Endothelial cell of umbilical vein (primary cell): ENCODE data around the gene DPM2. TPM values are rescaled to one million over a fixed set of nuclear protein-coding genes. Genes with fewer than 3 reads are reported as not detected.

Source experiments
- BruUV-seq: library from RNA; stranded (reverse); fragments of 400-500 nt; replicated peaks from 2 replicates; lab custom pipeline; 2021; lab: Mats Ljungman, UMichigan
- CTCF ChIA-PET: fragments of 300-600, 350-600 bp; sonication (Branson Sonifier 250); formaldehyde crosslinking; loops from one replicate; lab custom pipeline; 2021; ENCODE audit warnings: antibody characterized with exemption, inconsistent platforms; lab: Charles Lee
- POLR2A ChIA-PET: fragments of 300-600, 350-600 bp; sonication (Branson Sonifier 250); formaldehyde crosslinking; loops from one replicate; lab custom pipeline; 2021; ENCODE audit warnings: antibody characterized with exemption, inconsistent platforms; lab: Charles Lee
- DNase-seq: peaks from one replicate; pipeline ENCODE4 v3.0.0-alpha.2; 2011; ENCODE audit warnings: low read depth, low spot score
- FAIRE-seq: peaks from 2 replicates; lab custom pipeline; 2011; peaks lifted over from hg19 to GRCh38; lab: Jason Lieb, UNC
- H2AFZ ChIP-seq: 2 replicates; pipeline ENCODE4 v1.6.0; 2012; ENCODE audit warnings: low read depth, low read length, control low read depth, inconsistent platforms
- H3K27ac ChIP-seq: 2 replicates; pipeline ENCODE4 v1.5.1; 2011; ENCODE audit warnings: low read depth, mild to moderate bottlenecking, control low read depth, low read length, moderate library complexity; ENCODE audit not compliant: insufficient read depth
- H3K27me3 ChIP-seq, 2 experiments: 2 replicates each; pipeline versions ENCODE4 v1.6.0 to v1.6.1; 2011; ENCODE audit warnings: low read length in 2 of 2, mixed read lengths in 1 of 2; ENCODE audit not compliant: control insufficient read depth in 2 of 2, insufficient read depth in 2 of 2
- H3K36me3 ChIP-seq, 2 experiments: 2 replicates in 1 of 2; 3 replicates in 1 of 2; pipeline ENCODE4 v1.5.1; 2011; ENCODE audit warnings: low read length in 2 of 2, mild to moderate bottlenecking in 1 of 2, moderate library complexity in 1 of 2; ENCODE audit not compliant: control insufficient read depth in 2 of 2, insufficient read depth in 2 of 2; ENCODE audit errors: extremely low read depth in 1 of 2
- H3K4me1 ChIP-seq: 3 replicates; pipeline ENCODE4 v1.5.1; 2011; ENCODE audit warnings: mild to moderate bottlenecking, low read length; ENCODE audit not compliant: control insufficient read depth, insufficient read depth; ENCODE audit errors: extremely low read depth
- H3K4me2 ChIP-seq: 2 replicates; pipeline ENCODE4 v1.6.1; 2011; ENCODE audit warnings: low read length, control low read depth, mixed read lengths; ENCODE audit not compliant: insufficient read depth
- H3K4me3 ChIP-seq, 3 experiments: fragments of 200-600 bp in 1 of 3; sonication (generic), shearing (Covaris generic) in 1 of 3; replicated peaks in 1 of 3; 2 replicates each; pipeline ENCODE4 v1.5.1; 2011 to 2016; ENCODE audit warnings: control low read depth in 3 of 3, low read length in 3 of 3, mild to moderate bottlenecking in 2 of 3, inconsistent platforms in 1 of 3, low read depth in 1 of 3, moderate library complexity in 1 of 3; ENCODE audit not compliant: insufficient read depth in 1 of 3
- H3K79me2 ChIP-seq: 2 replicates; pipeline ENCODE4 v1.6.0; 2012; ENCODE audit warnings: low read length, inconsistent platforms; ENCODE audit not compliant: control insufficient read depth, insufficient read depth
- H3K9ac ChIP-seq: replicated peaks from 2 replicates; pipeline ENCODE3; 2011; ENCODE audit warnings: low read length, control low read depth; ENCODE audit not compliant: insufficient read depth; ENCODE audit errors: extremely low read depth
- H3K9me1 ChIP-seq: replicated peaks from 3 replicates; pipeline ENCODE4 v1.6.0; 2011; ENCODE audit warnings: mild to moderate bottlenecking, low read length; ENCODE audit not compliant: control insufficient read depth, insufficient read depth; ENCODE audit errors: extremely low read depth
- H3K9me3 ChIP-seq: replicated peaks from 2 replicates; pipeline ENCODE4 v1.5.1; 2012; ENCODE audit warnings: low read length, inconsistent platforms; ENCODE audit not compliant: control insufficient read depth, insufficient read depth
- H4K20me1 ChIP-seq: replicated peaks from 2 replicates; pipeline ENCODE3; 2011; ENCODE audit warnings: mild to moderate bottlenecking, low read length; ENCODE audit not compliant: control insufficient read depth, insufficient read depth; ENCODE audit errors: extremely low read depth
- EZH2 ChIP-seq: IDR thresholded peaks from 2 replicates; pipeline ENCODE4 v1.6.1; 2012; ENCODE audit warnings: borderline replicate concordance, low read depth, mild to moderate bottlenecking, moderate library complexity, low read length, inconsistent platforms; ENCODE audit not compliant: severe bottlenecking
- FOS ChIP-seq: IDR thresholded peaks from 2 replicates; pipeline ENCODE4 v1.6.1; 2011; ENCODE audit warnings: mild to moderate bottlenecking, low read length, moderate library complexity, borderline replicate concordance; ENCODE audit not compliant: insufficient read depth
- GATA2 ChIP-seq: IDR thresholded peaks from 2 replicates; pipeline ENCODE4 v1.7.0; 2011; ENCODE audit warnings: low read depth, mild to moderate bottlenecking, moderate library complexity, mixed read lengths, low read length; ENCODE audit not compliant: insufficient read length, insufficient read depth
- JUN ChIP-seq: IDR thresholded peaks from 2 replicates; pipeline ENCODE4 v1.6.1; 2011; ENCODE audit warnings: borderline replicate concordance, low read depth; ENCODE audit not compliant: insufficient read length, insufficient read depth
- MYC ChIP-seq: IDR thresholded peaks from one replicate; pipeline ENCODE4 v1.6.1; 2011; ENCODE audit warnings: mild to moderate bottlenecking, low read depth, low read length
- POLR2A ChIP-seq: IDR thresholded peaks from 2 replicates; pipeline ENCODE4 v1.6.1; 2012; ENCODE audit warnings: low read depth, mild to moderate bottlenecking, control low read depth, low read length
- POLR2AphosphoS5 ChIP-seq: IDR thresholded peaks from 2 replicates; pipeline ENCODE4 v1.6.1; 2012; ENCODE audit warnings: low read depth, mild to moderate bottlenecking, control low read depth, low read length, moderate library complexity; ENCODE audit not compliant: insufficient read depth
- dilution Hi-C: fragments of 300-500 bp; cut with MboI; formaldehyde crosslinking; loops from one replicate; pipeline ENCODE4 v1.15.0; 2019; ENCODE audit warnings: low sequenced_read_pairs; ENCODE audit not compliant: extremely low pct_ligation_motif_present
- intact Hi-C: fragments of 100-400 bp; cut with micrococcal nuclease; formaldehyde crosslinking; loops from one replicate; pipeline ENCODE4 v1.10.0; 2022
- polyA plus RNA-seq, 4 experiments: library from polyadenylated mRNA; depleted of rRNA in 3 of 4; stranded (reverse) in 3 of 4; unstranded in 1 of 4; fragments of >200 nt; gene quantifications; 2 replicates each; pipeline versions ENCODE4 v1.2.1 to v1.2.3, GENCODE V29; 2011 to 2012; ENCODE audit warnings: missing spikeins in 1 of 4
- total RNA-seq: library from RNA; stranded (reverse); gene quantifications from 2 replicates; pipeline ENCODE4 v1.2.3, GENCODE V29; 2021
- TF ChIP-seq, protein P1 (sequence below): IDR thresholded peaks from 2 replicates; pipeline ENCODE4 v1.6.1; 2011; ENCODE audit not compliant: insufficient read depth, insufficient read length
- TF ChIP-seq, protein P2 (sequence below), 2 donors: IDR thresholded peaks; 1 replicate in 1 of 2; 2 replicates in 1 of 2; pipeline ENCODE4 v1.5.1; 2011; ENCODE audit warnings: low read length in 2 of 2, mild to moderate bottlenecking in 2 of 2, moderate library complexity in 2 of 2, control low read depth in 1 of 2, inconsistent platforms in 1 of 2, low read depth in 1 of 2; ENCODE audit not compliant: insufficient read depth in 1 of 2; ENCODE audit errors: extremely low read depth in 1 of 2

The DPM2 gene
- total and polyA plus RNA-seq, 2 donors (not counting 3 experiments of a cell fraction or from before 2014, with no cell fraction given): 47.9 to 63.9 TPM

DNA sequence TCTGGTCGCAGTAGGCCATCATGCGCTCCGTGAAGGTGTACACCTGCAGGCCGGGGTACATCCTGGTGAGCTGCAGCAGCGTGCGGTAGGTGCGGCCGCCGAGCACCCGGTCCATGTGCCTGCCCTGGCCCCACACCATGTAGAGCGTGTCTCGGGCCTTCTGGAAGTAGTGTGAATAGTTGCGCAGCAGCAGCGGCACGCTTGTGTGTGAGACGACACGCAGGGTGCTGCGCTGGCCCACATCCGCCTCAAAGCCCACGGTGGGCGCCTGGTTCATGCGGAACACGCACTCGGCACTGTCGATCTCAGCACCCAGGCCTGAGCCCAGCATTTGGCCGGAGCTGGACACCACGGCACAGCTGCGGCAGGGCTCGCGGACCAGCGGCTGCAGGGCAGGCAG lies 25.4 kb downstream of the DPM2 start:
- Histone ChIP-seq H3K27me3 (no peaks in the 10 kb centered on the region), H3K9me3 (no peaks in the 10 kb centered on the region), H3K27ac (no peak overlapping the region), H3K4me3 (no peak overlapping the region), H3K79me2 (peaks cover 12% of the 10 kb centered on the region), H3K4me1 (peaks cover 19% of the 10 kb centered on the region), H3K9me1 (no peaks in the 10 kb centered on the region), H3K9ac (no peak overlapping the region), H2AFZ (no peak overlapping the region), H3K36me3 (peaks cover 0 to 24% of the 10 kb centered on the region in 2 experiments), H4K20me1 (no peaks in the 10 kb centered on the region), H3K4me2 (no peak overlapping the region)
- POLR2A ChIA-PET: no interaction called here
- BruUV-seq: no TSS peak
- TF ChIP-seq POLR2A (no peak), FOS (no peak), GATA2 (no peak), POLR2AphosphoS5 (no peak), EZH2 (no peak), MYC (no peak), JUN (no peak)
- TF ChIP-seq, protein P1, sequence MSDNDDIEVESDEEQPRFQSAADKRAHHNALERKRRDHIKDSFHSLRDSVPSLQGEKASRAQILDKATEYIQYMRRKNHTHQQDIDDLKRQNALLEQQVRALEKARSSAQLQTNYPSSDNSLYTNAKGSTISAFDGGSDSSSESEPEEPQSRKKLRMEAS: no peak
- TF ChIP-seq, protein P2, sequence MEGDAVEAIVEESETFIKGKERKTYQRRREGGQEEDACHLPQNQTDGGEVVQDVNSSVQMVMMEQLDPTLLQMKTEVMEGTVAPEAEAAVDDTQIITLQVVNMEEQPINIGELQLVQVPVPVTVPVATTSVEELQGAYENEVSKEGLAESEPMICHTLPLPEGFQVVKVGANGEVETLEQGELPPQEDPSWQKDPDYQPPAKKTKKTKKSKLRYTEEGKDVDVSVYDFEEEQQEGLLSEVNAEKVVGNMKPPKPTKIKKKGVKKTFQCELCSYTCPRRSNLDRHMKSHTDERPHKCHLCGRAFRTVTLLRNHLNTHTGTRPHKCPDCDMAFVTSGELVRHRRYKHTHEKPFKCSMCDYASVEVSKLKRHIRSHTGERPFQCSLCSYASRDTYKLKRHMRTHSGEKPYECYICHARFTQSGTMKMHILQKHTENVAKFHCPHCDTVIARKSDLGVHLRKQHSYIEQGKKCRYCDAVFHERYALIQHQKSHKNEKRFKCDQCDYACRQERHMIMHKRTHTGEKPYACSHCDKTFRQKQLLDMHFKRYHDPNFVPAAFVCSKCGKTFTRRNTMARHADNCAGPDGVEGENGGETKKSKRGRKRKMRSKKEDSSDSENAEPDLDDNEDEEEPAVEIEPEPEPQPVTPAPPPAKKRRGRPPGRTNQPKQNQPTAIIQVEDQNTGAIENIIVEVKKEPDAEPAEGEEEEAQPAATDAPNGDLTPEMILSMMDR (IDR thresholded peaks at IDR 0.05; ENCODE audit: extremely low read depth in 1 of 2, insufficient read depth in 1 of 2, low read depth in 1 of 2, low read length in 2 of 2): no peak
- intact Hi-C loops: loop anchor here (10.0 kb wide), 1 partner anchor 387 kb away; no protein-coding TSS in a partner anchor
- dilution Hi-C loops: no loop called here
- DNase-seq: no peak
- CTCF ChIA-PET: interaction anchor here (0.6 to 1.2 kb wide), 3 partner anchors 45 to 178 kb away, joined by 3 read pairs; partner anchors contain the start of gene TOR2A
- FAIRE-seq: no peak
